Testis (tissue), 3 donors: Measurements from ENCODE around the gene MYH10. TPM values are rescaled to one million over a fixed set of nuclear protein-coding genes. Genes with fewer than 3 reads are reported as not detected.

Source experiments
- DNase-seq: peaks from one replicate; pipeline ENCODE4 v3.0.0-alpha.2; 2019
- H3K27ac ChIP-seq, 2 donors: fragments of 200-600 bp; sonication (generic); one replicate each; pipeline ENCODE4 v1.5.1; 2019
- H3K27me3 ChIP-seq: fragments of 200-600 bp; sonication (generic); one replicate; pipeline ENCODE4 v1.5.1; 2019
- H3K36me3 ChIP-seq: fragments of 200-600 bp; sonication (generic); one replicate; pipeline ENCODE4 v1.5.1; 2017; ENCODE audit warnings: low read depth; ENCODE audit errors: missing control alignments
- H3K4me1 ChIP-seq: fragments of 200-600 bp; sonication (generic); one replicate; pipeline ENCODE4 v1.5.1; 2019
- H3K4me3 ChIP-seq, 2 donors: fragments of 200-600 bp; sonication (generic); one replicate each; pipeline ENCODE4 v1.5.1; 2017 to 2019
- H3K9me3 ChIP-seq: fragments of 200-600 bp; sonication (generic); one replicate; pipeline ENCODE4 v1.5.1; 2017
- CTCF ChIP-seq, 3 experiments: fragments of 450-650 bp in 2 of 3; fragments of 200-600 bp in 1 of 3; sonication (generic) in 1 of 3; IDR thresholded peaks; one replicate each; pipeline ENCODE4 v1.5.1; 2016 to 2019; ENCODE audit warnings: antibody characterized with exemption in 3 of 3, mild to moderate bottlenecking in 2 of 3, moderate library complexity in 1 of 3
- POLR2A ChIP-seq: fragments of 450-650 bp; IDR thresholded peaks from one replicate; pipeline ENCODE4 v1.6.1; 2017; ENCODE audit warnings: antibody characterized with exemption, mild to moderate bottlenecking, moderate library complexity
- WGBS, 2 donors: methylation state at CpG; one replicate each; pipeline ENCODE4 v1.1.5; 2018; 5-methylcytosine and 5-hydroxymethylcytosine counted together
- intact Hi-C: fragments of 100-400 bp; cut with DNase I; formaldehyde crosslinking; loops from one replicate; pipeline ENCODE4 v1.15.1; 2023; ENCODE audit warnings: low total_unique reads
- polyA plus RNA-seq: library from polyadenylated mRNA; stranded (reverse); fragments of 350-450 nt; fragmentation: Illumina TruSeq; extraction: RNeasy Lipid Tissue Mini Kit (QIAGEN cat#74804); gene quantifications from one replicate; pipeline ENCODE4 v1.2.3, GENCODE V29; 2014; ENCODE audit warnings: low read depth, low replicate concordance; ENCODE audit not compliant: insufficient read depth
- total RNA-seq, 2 donors: library from RNA; depleted of rRNA; stranded (reverse); fragments of >200 nt; gene quantifications; one replicate each; pipeline ENCODE4 v1.2.3, GENCODE V29; 2016

MYH10 gene
- total and polyA plus RNA-seq, 3 donors from 2014 or later, result 25.5 to 34.1 (median 33.1) TPM

- Histone ChIP-seq H3K9me3 (no peaks in the 10 kb centered on the region), H3K36me3 (no peaks in the 10 kb centered on the region), H3K4me3 (no peak overlapping the region), H3K27ac (peak overlapping the region; percentile 46 to 60), H3K27me3 (no peaks in the 10 kb centered on the region), H3K4me1 (peaks cover 33% of the 10 kb centered on the region)
- intact Hi-C loops, result no loop called here
- peak; percentile 93 for DNase-seq
- 23 to 57% methylated on average over 10 to 16 of the region's 20 CpGs for WGBS, 2 donors
- no peak for TF ChIP-seq CTCF (IDR thresholded peaks at IDR 0.05)
- no peak for TF ChIP-seq POLR2A
Measured at GRCh38 chr17:8470447-8471047, 160.0 kb downstream of the MYH10 start.

GRCh38 chr17:8469964-8470363, 160.6 kb downstream of the MYH10 start:
- TF ChIP-seq POLR2A, result no peak
- no peak for TF ChIP-seq CTCF (IDR thresholded peaks at IDR 0.05)
- WGBS, 2 donors, result 56 to 59% methylated on average over 9 to 12 of the region's 12 CpGs
- Histone ChIP-seq H3K9me3 (no peaks in the 10 kb centered on the region), H3K27ac (peak overlapping the region; percentile 46 to 60), H3K4me3 (no peak overlapping the region), H3K27me3 (no peaks in the 10 kb centered on the region), H3K4me1 (peaks cover 38% of the 10 kb centered on the region), H3K36me3 (no peaks in the 10 kb centered on the region)
- intact Hi-C loops, result no loop called here
- no peak for DNase-seq

GRCh38 chr17:8468980-8469379, 161.5 kb downstream of the MYH10 start:
- H3K4me3 ChIP-seq, result no peak overlapping the region
- H3K27ac ChIP-seq, result no peak overlapping the region
- no peak for DNase-seq
- peaks cover 40% of the 10 kb centered on the region for H3K4me1 ChIP-seq
- 71 to 80% methylated on average over 3 of the region's 3 CpGs for WGBS, 2 donors
- TF ChIP-seq CTCF (IDR thresholded peaks at IDR 0.05) (no peak), POLR2A (no peak)
- no peaks in the 10 kb centered on the region for H3K36me3 ChIP-seq
- no peaks in the 10 kb centered on the region for H3K27me3 ChIP-seq
- no peaks in the 10 kb centered on the region for H3K9me3 ChIP-seq
- intact Hi-C loops, result no loop called here

- 62 to 85% methylated on average over 9 of the region's 9 CpGs for WGBS, 2 donors
- Histone ChIP-seq H3K27ac (no peak overlapping the region), H3K4me3 (no peak overlapping the region), H3K27me3 (no peaks in the 10 kb centered on the region), H3K4me1 (peaks cover 40% of the 10 kb centered on the region), H3K9me3 (no peaks in the 10 kb centered on the region), H3K36me3 (no peaks in the 10 kb centered on the region)
- TF ChIP-seq CTCF (IDR thresholded peaks at IDR 0.05) (no peak), POLR2A (no peak)
- DNase-seq, result no peak
- intact Hi-C loops, result no loop called here
Measured at GRCh38 chr17:8468127-8468526, 162.4 kb downstream of the MYH10 start.

- no peaks in the 10 kb centered on the region for H3K27me3 ChIP-seq
- no peak overlapping the region for H3K4me3 ChIP-seq
- H3K4me1 ChIP-seq, result peaks cover 40% of the 10 kb centered on the region
- H3K27ac ChIP-seq, result no peak overlapping the region
- no peaks in the 10 kb centered on the region for H3K9me3 ChIP-seq
- no peaks in the 10 kb centered on the region for H3K36me3 ChIP-seq
- DNase-seq, result no peak
- intact Hi-C loops, result no loop called here
- TF ChIP-seq POLR2A (no peak), CTCF (IDR thresholded peaks at IDR 0.05) (no peak)
- WGBS, 2 donors, result 84 to 85% methylated on average over 14 to 16 of the region's 16 CpGs
Measured at GRCh38 chr17:8467527-8467926, 163.0 kb downstream of the MYH10 start.
